Stimulated activated CD4-positive, alpha-beta T cell treated with anti-CD3 and anti-CD28 coated beads, Interleukin-4, amount 100 ng/mL, for 1 hour (primary cell): ENCODE measurements around the gene NQO1.
"Not testable (repeated sequence)": the region's sequence is repeated elsewhere in the genome, so short reads cannot be mapped to it uniquely, and the experiment has no call there.

Experiments
- DNase-seq: peaks from one replicate; pipeline ENCODE4 v3.0.0-alpha.2; 2020

Gene NQO1

GRCh38 chr16:69726313-69727060 lies at the start of gene NQO1:
Gene NQO1 (minus strand): TSS chr16:69726560. CDS start chr16:69726439, 121 bp downstream.
- peak; percentile 88 for DNase-seq

GRCh38 chr16:69775563-69775962 lies 49.2 kb upstream of the NQO1 start:
- no peak for DNase-seq

GRCh38 chr16:69773260-69773947 lies 47.0 kb upstream of the NQO1 start:
- no peak for DNase-seq

- DNase-seq: no peak
These were observed 45.2 kb upstream of the NQO1 start for GRCh38 chr16:69771651-69771967.

GRCh38 chr16:69769404-69769803 lies 43.0 kb upstream of the NQO1 start:
- no peak for DNase-seq

- no peak for DNase-seq
These were observed 42.3 kb upstream of the NQO1 start for GRCh38 chr16:69768666-69769065.

- no peak for DNase-seq
These were observed 41.3 kb upstream of the NQO1 start for GRCh38 chr16:69767459-69768229.

GRCh38 chr16:69763599-69763942 lies 37.2 kb upstream of the NQO1 start:
- DNase-seq: no peak

GRCh38 chr16:69762814-69763598 lies 36.6 kb upstream of the NQO1 start:
- DNase-seq: no peak

GRCh38 chr16:69761983-69762813 lies 35.8 kb upstream of the NQO1 start, which contains the start of gene WWP2:
Gene WWP2 (plus strand): TSS chr16:69762332. CDS start chr16:69787011, 24,679 bp downstream.
- peak; percentile 76 for DNase-seq

GRCh38 chr16:69757375-69757774 lies 31.0 kb upstream of the NQO1 start:
- not testable (repeated sequence) for DNase-seq

- no peak for DNase-seq
These were observed 30.3 kb upstream of the NQO1 start for GRCh38 chr16:69756705-69757104.

GRCh38 chr16:69754469-69755310 lies 28.3 kb upstream of the NQO1 start, which contains the start of gene NOB1:
Gene NOB1 (minus strand): TSS chr16:69754926. CDS start chr16:69754910, 16 bp downstream.
- peak; percentile 96 for DNase-seq

- DNase-seq: no peak
These were observed 27.7 kb upstream of the NQO1 start for GRCh38 chr16:69754143-69754468.

GRCh38 chr16:69748694-69749345 lies 22.5 kb upstream of the NQO1 start:
- no peak for DNase-seq

GRCh38 chr16:69747115-69747514 lies 20.8 kb upstream of the NQO1 start:
- DNase-seq: no peak

GRCh38 chr16:69745959-69746358 lies 19.6 kb upstream of the NQO1 start:
- no peak for DNase-seq

GRCh38 chr16:69745232-69745612 lies 18.9 kb upstream of the NQO1 start:
- DNase-seq: no peak

GRCh38 chr16:69744363-69745231 lies 18.2 kb upstream of the NQO1 start:
- no peak for DNase-seq
